PFSK-1 (cell line): Measurements from ENCODE around the gene SNX8.

Experiments used
- FOXP2 ChIP-seq: optimal IDR thresholded peaks from 2 replicates; pipeline ENCODE3; 2011; ENCODE audit warnings: borderline replicate concordance, control low read depth, inconsistent platforms; ENCODE audit not compliant: insufficient read depth; ENCODE audit errors: extremely low read length, extremely low read depth
- POLR2AphosphoS5 ChIP-seq: IDR thresholded peaks from 2 replicates; pipeline ENCODE4 v1.6.1; 2012; ENCODE audit warnings: low read depth, mild to moderate bottlenecking, control low read depth, low read length, moderate library complexity
- REST ChIP-seq, 2 experiments: IDR thresholded peaks; 2 replicates each; pipeline versions ENCODE4 v1.6.1 to v1.8.0; 2011 to 2012; ENCODE audit warnings: low read depth in 2 of 2, low read length in 2 of 2, control low read depth in 1 of 2, inconsistent platforms in 1 of 2, mild to moderate bottlenecking in 1 of 2, moderate library complexity in 1 of 2; ENCODE audit not compliant: insufficient read depth in 1 of 2
- SIN3A ChIP-seq: IDR thresholded peaks from 2 replicates; pipeline ENCODE4 v1.6.1; 2012; ENCODE audit warnings: mild to moderate bottlenecking, low read length, moderate library complexity, borderline replicate concordance; ENCODE audit not compliant: insufficient read depth
- TAF1 ChIP-seq: IDR thresholded peaks from 2 replicates; pipeline ENCODE4 v1.6.1; 2012; ENCODE audit warnings: low read length, control low read depth, borderline replicate concordance; ENCODE audit not compliant: insufficient read depth

SNX8 gene

GRCh38 chr7:2258661-2259365 lies 55.4 kb downstream of the SNX8 start:
- TF ChIP-seq FOXP2 (no peak), SIN3A (no peak), POLR2AphosphoS5 (no peak), REST (IDR thresholded peaks at IDR 0.05; ENCODE audit: insufficient read depth in 1 of 2, low read depth in 2 of 2, low read length in 2 of 2) (no peak), TAF1 (no peak)

GRCh38 chr7:2257651-2258050 lies 56.6 kb downstream of the SNX8 start:
- TF ChIP-seq REST (IDR thresholded peaks at IDR 0.05; ENCODE audit: insufficient read depth in 1 of 2, low read depth in 2 of 2, low read length in 2 of 2): no peak
- TF ChIP-seq POLR2AphosphoS5: no peak
- TF ChIP-seq TAF1: no peak
- no peak for TF ChIP-seq SIN3A
- no peak for TF ChIP-seq FOXP2

- TF ChIP-seq TAF1 (no peak), SIN3A (no peak), FOXP2 (no peak), POLR2AphosphoS5 (no peak), REST (IDR thresholded peaks at IDR 0.05; ENCODE audit: insufficient read depth in 1 of 2, low read depth in 2 of 2, low read length in 2 of 2) (no peak)
Measured at GRCh38 chr7:2257046-2257551, 57.1 kb downstream of the SNX8 start.

- TF ChIP-seq POLR2AphosphoS5 (no peak), SIN3A (no peak), REST (IDR thresholded peaks at IDR 0.05; ENCODE audit: insufficient read depth in 1 of 2, low read depth in 2 of 2, low read length in 2 of 2) (no peak), FOXP2 (no peak), TAF1 (no peak)
Measured at GRCh38 chr7:2256306-2257045, 57.8 kb downstream of the SNX8 start.
